Measurements from ENCODE around the gene WWOX. TPM values are rescaled to one million over a fixed set of nuclear protein-coding genes. Genes with fewer than 3 reads are reported as not detected.

The WWOX gene
- polyA plus RNA-seq, 2 of the 4 experiments (the other 2 are of a cell fraction): 16.0 to 17.2 TPM

- TF ChIP-seq, protein P1, sequence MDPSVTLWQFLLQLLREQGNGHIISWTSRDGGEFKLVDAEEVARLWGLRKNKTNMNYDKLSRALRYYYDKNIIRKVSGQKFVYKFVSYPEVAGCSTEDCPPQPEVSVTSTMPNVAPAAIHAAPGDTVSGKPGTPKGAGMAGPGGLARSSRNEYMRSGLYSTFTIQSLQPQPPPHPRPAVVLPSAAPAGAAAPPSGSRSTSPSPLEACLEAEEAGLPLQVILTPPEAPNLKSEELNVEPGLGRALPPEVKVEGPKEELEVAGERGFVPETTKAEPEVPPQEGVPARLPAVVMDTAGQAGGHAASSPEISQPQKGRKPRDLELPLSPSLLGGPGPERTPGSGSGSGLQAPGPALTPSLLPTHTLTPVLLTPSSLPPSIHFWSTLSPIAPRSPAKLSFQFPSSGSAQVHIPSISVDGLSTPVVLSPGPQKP (IDR thresholded peaks at IDR 0.05; ENCODE audit: low read depth, low read length): no peak
- no peak for TF ChIP-seq MAFK (IDR thresholded peaks at IDR 0.05; ENCODE audit: partially characterized antibody)
Observed at GRCh38 chr16:79042886-79043285, 943.4 kb downstream of the WWOX start (continued).

GRCh38 chr16:79045191-79045590 lies 945.7 kb downstream of the WWOX start:
- TF ChIP-seq RNF2 (IDR thresholded peaks at IDR 0.05; ENCODE audit: borderline replicate concordance, low read depth) (no peak), ZFP36 (IDR thresholded peaks at IDR 0.05; ENCODE audit: borderline replicate concordance, partially characterized antibody) (no peak), CBX2 (IDR thresholded peaks at IDR 0.05; ENCODE audit: borderline replicate concordance, low read depth) (no peak), RARB (CRISPR knock-in tag; IDR thresholded peaks at IDR 0.05) (no peak)
- TF ChIP-seq, protein P2, sequence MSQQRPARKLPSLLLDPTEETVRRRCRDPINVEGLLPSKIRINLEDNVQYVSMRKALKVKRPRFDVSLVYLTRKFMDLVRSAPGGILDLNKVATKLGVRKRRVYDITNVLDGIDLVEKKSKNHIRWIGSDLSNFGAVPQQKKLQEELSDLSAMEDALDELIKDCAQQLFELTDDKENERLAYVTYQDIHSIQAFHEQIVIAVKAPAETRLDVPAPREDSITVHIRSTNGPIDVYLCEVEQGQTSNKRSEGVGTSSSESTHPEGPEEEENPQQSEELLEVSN (IDR thresholded peaks at IDR 0.05; ENCODE audit: borderline replicate concordance, low read depth): no peak
- ChIA-PET CTCF (no interaction called here), POLR2A (no interaction called here)
- 7% methylated on average over 2 of the region's 2 CpGs for WGBS (ENCODE audit: missing lambda C conversion rate)
- Histone ChIP-seq H3K4me2 (no peak overlapping the region), H3K4me3 (no peak overlapping the region), H3K27ac (no peak overlapping the region), H3K4me1 (no peaks in the 10 kb centered on the region), H3K9me3 (no peaks in the 10 kb centered on the region)
- ATAC-seq (no peak), DNase-seq (ENCODE audit: low read depth in 1 of 2, low spot score in 1 of 2) (no peak), FAIRE-seq (no peak)

GRCh38 chr16:79047337-79047736 lies 947.9 kb downstream of the WWOX start:
- TF ChIP-seq, protein P3, sequence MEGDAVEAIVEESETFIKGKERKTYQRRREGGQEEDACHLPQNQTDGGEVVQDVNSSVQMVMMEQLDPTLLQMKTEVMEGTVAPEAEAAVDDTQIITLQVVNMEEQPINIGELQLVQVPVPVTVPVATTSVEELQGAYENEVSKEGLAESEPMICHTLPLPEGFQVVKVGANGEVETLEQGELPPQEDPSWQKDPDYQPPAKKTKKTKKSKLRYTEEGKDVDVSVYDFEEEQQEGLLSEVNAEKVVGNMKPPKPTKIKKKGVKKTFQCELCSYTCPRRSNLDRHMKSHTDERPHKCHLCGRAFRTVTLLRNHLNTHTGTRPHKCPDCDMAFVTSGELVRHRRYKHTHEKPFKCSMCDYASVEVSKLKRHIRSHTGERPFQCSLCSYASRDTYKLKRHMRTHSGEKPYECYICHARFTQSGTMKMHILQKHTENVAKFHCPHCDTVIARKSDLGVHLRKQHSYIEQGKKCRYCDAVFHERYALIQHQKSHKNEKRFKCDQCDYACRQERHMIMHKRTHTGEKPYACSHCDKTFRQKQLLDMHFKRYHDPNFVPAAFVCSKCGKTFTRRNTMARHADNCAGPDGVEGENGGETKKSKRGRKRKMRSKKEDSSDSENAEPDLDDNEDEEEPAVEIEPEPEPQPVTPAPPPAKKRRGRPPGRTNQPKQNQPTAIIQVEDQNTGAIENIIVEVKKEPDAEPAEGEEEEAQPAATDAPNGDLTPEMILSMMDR (IDR thresholded peaks at IDR 0.05): peak; percentile 38; the same call in 1 of the 3 replicates
- TF ChIP-seq FOXS1 (CRISPR knock-in tag; IDR thresholded peaks at IDR 0.05): no peak
- TF ChIP-seq SREBF2 (IDR thresholded peaks at IDR 0.05): no peak
- no peak for TF ChIP-seq HEYL (CRISPR knock-in tag; IDR thresholded peaks at IDR 0.05)
- TF ChIP-seq SMC3 (IDR thresholded peaks at IDR 0.05): 0 out of 3 replicates have a peak, but pooled peaks have one; percentile 15
- no peak for TF ChIP-seq NFE2L2 (conservative IDR thresholded peaks at IDR 0.05; ENCODE audit: low read length)
- TF ChIP-seq RAD21 (conservative IDR thresholded peaks at IDR 0.05 in 1 of 2, IDR thresholded peaks at IDR 0.05 in 1 of 2): peak in 1 of 2 experiments; percentile 26; a peak in 1 of 5 replicates
- ATAC-seq: peak in 1 of 2 experiments; percentile 73; a peak in 4 of 6 replicates
- no peak overlapping the region for H3K27ac ChIP-seq
- DNase-seq (ENCODE audit: low read depth in 1 of 2, low spot score in 1 of 2): peak; percentile 12 to 17
- H3K4me2 ChIP-seq: no peak overlapping the region
- H3K4me1 ChIP-seq: no peaks in the 10 kb centered on the region
- H3K4me3 ChIP-seq: no peak overlapping the region
- 0% methylated on average over 3 of the region's 3 CpGs for WGBS (ENCODE audit: missing lambda C conversion rate)
- ChIA-PET CTCF (no interaction called here), POLR2A (interaction anchor here (0.7 kb wide), 1 partner anchor 1407 kb away, joined by 5 read pairs; no protein-coding TSS in a partner anchor)
- no peak for FAIRE-seq
- H3K9me3 ChIP-seq: no peaks in the 10 kb centered on the region

DNA sequence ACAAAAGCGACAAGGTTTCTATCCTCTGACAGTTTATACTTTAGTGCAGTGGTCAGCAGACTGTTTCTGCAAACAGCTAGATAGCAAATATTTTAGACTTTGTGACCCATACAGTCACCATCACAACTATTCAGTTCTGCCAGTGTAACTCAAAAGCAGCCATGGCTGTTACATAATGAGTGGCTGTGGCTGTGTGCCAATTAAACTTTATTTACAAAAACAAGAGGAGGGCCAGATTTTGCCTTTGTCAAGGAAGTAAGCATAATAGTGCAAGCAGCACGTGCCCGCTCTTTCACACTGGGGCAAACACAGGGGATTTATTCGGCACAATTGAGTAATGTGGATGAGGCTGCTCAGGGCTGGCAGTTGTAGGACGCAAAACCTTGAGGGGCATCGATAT lies 949.6 kb downstream of the WWOX start:
- Histone ChIP-seq H3K4me3 (no peak overlapping the region), H3K9me3 (no peaks in the 10 kb centered on the region), H3K4me2 (no peak overlapping the region), H3K27ac (no peak overlapping the region), H3K4me1 (no peaks in the 10 kb centered on the region)
- ChIA-PET POLR2A (no interaction called here), CTCF (no interaction called here)
- TF ChIP-seq EHMT2 (IDR thresholded peaks at IDR 0.05; ENCODE audit: low read depth) (no peak), CBX8 (IDR thresholded peaks at IDR 0.05) (no peak), RCOR1 (IDR thresholded peaks at IDR 0.05; ENCODE audit: low read depth, low read length) (no peak), ZFP36 (IDR thresholded peaks at IDR 0.05; ENCODE audit: borderline replicate concordance, partially characterized antibody) (no peak), ZSCAN20 (CRISPR knock-in tag; IDR thresholded peaks at IDR 0.05) (no peak), KDM1A (IDR thresholded peaks at IDR 0.05; ENCODE audit: low read depth) (no peak), BHLHE40 (IDR thresholded peaks at IDR 0.05; ENCODE audit: low read depth, low read length) (no peak), JUN (IDR thresholded peaks at IDR 0.05) (no peak), USF2 (IDR thresholded peaks at IDR 0.05) (no peak), RFX5 (IDR thresholded peaks at IDR 0.05) (no peak), EHF (CRISPR knock-in tag; IDR thresholded peaks at IDR 0.05) (no peak), HOXA7 (CRISPR knock-in tag; IDR thresholded peaks at IDR 0.05) (no peak)
- TF ChIP-seq, protein P4, sequence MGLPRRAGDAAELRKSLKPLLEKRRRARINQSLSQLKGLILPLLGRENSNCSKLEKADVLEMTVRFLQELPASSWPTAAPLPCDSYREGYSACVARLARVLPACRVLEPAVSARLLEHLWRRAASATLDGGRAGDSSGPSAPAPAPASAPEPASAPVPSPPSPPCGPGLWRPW (IDR thresholded peaks at IDR 0.05): no peak
- ATAC-seq: no peak
- 42% methylated on average over 6 of the region's 6 CpGs for WGBS (ENCODE audit: missing lambda C conversion rate)
- no peak for FAIRE-seq
- DNase-seq (ENCODE audit: low read depth in 1 of 2, low spot score in 1 of 2): no peak
